Activated CD8-positive, alpha-beta memory T cell treated with anti-CD3 and anti-CD28 coated beads, Interleukin-2, amount 50 U/mL, for 4 hours (primary cell): ENCODE results near the gene B3GAT2.
"Not testable (repeated sequence)": the region's sequence is repeated elsewhere in the genome, so short reads cannot be mapped to it uniquely, and the experiment has no call there.

Source experiments
- DNase-seq: peaks from one replicate; pipeline ENCODE4 v3.0.0-alpha.2; 2020

B3GAT2 gene, protein sequence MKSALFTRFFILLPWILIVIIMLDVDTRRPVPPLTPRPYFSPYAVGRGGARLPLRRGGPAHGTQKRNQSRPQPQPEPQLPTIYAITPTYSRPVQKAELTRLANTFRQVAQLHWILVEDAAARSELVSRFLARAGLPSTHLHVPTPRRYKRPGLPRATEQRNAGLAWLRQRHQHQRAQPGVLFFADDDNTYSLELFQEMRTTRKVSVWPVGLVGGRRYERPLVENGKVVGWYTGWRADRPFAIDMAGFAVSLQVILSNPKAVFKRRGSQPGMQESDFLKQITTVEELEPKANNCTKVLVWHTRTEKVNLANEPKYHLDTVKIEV

DNA sequence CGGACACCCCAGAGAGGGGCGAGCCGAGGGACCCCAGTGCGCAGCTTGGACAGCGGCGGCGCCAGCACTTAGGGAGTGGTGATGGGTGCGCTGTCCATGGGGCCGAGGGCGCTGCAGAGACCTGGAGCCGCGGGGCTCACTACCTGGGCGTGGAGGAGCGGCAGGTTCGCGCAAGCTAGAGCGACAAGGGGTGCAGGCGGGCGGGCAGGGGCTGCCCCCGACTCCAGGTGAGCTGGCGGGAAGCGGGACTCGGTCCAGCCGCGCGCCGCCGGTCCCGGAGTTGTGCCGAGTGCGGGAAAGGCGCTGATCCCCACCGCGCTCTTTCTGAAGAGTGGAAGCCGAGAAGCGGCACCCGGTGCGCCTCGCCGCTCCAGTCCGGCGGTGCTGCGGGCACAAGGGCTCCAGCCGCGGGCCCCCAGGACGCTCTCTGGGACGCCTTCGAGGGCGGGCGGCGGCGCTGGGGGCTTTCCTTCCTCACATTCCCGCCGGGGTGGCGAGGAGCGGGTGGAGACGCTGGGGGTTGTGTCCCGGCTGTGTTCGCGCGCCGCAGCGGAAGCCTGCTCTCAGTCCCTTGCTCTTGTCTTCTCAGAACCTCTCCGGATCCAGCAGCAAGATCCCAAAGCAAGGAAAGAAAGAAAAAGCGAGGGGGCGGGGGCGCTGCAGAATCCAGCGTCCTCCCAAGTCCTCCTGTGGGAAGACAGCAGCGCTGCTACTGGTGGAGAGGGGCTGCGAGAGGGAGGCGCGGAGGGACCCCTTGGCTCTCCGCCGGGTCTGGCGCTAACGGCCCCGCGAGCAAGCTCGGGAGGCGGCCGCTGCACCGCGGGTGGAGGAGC is at the start of gene B3GAT2:
Gene B3GAT2, minus strand, starts transcription at position 610 of the 833 bp plus-strand sequence. CDS start 631 bp downstream, outside the sequence.
- DNase-seq: no peak

DNA sequence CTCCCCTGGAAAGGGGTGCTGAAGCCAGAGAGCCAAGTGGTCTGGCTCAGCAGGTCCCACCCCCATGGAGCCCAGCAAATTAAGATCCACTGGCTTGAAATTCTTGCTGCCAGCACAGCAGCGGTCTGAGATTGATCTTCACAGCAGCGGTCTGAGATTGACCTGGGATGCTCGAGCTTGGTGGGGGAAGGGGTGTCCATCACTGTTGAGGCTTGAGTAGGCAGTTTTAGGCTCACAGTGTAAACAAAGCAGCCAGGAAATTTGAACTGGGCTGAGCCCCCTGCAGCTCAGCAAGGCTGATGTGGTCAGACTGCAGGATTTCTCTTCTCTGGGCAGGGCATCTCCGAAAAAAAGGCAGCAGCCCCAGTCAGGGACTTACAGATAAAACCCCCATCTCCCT is 41.3 kb upstream of the B3GAT2 start:
- no peak for DNase-seq

DNA sequence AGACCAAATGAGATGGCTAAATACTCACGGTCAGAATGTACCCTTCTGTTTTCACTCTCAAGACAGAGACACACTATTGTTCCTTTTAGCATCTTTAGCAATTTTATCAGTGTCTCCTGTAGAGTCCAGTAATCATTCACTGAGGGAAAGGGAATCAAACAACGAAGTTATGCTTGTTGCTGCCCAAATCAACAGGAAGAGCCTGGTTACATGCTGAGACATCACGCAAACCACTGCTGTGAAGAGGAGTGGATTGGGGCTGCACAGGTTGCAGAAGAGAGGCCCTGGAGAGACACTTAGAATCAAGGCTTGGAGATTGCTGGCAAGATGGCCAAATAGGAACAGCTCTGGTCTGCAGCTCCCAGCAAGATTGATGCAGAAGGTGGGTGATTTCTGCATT is 40.5 kb upstream of the B3GAT2 start:
- no peak for DNase-seq

DNA sequence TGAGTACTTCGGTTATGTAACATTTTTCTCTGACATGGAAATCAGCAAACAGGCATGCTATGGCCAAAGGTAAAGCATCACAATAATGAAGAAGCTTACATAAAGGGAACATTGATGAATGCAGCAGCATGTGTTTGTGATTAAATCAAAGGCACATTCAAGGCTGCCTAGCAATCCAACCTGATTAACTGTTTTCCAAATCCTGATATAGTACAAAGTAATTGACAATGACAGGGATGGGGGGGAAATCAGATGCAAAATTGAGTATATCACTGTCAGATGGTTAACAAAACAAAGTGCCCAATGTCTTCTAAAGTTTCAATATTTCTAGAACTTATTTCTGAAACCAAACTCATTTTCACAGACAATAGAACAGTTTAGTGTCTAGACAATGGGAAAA is 39.2 kb upstream of the B3GAT2 start:
- no peak for DNase-seq

DNA sequence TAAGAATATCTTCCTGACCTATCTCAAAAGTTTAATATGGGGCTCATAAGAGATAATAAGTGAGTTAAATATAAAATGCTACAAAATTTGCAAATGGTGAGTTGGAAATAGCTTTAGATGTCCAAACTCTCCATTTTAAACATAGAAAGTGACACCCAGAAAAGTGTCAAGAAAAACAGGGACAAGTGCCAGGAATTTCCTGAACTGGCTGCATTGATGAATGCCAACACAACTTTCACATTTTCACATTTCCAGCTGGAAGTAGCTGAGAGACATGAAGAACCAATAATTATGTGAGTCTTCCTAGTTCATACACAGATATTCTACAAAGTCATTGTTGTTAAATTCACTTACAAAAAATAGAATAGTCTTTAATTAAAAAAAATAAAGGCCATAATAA is 38.6 kb upstream of the B3GAT2 start:
- no peak for DNase-seq

DNA sequence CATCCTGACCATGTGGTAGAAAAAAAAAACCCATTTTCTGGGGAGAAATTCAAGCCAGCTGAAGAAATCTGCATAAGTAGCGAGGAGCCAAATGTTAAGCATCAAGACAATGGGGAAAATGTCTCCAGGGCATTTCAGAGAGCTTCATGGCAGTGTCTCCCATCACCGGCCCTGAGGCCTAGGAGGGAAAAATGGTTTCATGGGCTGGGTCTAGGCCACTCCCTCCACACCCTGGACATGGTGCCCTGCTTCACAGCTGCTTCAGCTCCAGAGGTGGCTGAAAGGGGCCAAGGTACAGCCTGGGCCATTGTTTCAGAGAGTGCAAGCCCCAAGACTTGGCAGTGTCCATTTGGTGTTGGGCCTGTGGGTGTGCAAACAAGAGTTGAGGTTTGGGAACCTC is 34.4 kb upstream of the B3GAT2 start:
- DNase-seq: no peak

DNA sequence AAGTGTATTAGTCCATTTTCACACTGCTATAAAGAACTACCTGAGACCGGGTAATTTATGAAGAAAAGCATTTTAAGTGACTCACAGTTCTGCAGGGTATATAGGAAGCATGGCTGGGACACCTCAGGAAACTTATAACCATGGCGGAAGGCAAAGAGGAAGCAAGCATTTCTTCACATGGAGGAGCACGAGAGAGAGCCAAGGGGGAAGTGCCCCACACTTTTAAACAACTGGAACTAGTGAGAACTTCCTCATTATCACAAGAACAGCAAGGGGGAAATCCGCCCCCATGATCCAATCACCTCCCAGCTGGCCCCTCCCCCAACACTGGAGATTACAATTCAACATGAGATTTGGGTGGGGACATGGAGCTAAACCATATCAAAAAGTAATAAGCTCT is 28.3 kb upstream of the B3GAT2 start:
- no peak for DNase-seq

DNA sequence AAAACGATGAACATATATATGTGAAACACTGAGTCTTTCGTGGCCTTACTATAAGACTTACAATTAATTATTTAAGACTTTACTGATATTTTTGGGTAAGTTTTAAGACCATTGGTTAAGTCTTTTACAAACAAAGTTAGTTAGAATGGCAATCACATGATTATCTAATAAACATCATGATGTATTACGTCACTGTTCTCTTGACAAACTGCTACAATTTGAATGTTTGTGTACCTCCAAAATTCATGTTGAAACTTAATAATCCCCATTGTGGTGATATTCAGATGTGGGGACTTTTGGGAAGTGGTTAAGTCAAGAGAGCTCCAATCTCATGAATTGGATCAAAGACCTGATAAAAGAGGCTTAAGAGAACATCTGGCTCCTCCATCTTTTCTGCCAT is 25.9 kb upstream of the B3GAT2 start:
- DNase-seq: no peak

DNA sequence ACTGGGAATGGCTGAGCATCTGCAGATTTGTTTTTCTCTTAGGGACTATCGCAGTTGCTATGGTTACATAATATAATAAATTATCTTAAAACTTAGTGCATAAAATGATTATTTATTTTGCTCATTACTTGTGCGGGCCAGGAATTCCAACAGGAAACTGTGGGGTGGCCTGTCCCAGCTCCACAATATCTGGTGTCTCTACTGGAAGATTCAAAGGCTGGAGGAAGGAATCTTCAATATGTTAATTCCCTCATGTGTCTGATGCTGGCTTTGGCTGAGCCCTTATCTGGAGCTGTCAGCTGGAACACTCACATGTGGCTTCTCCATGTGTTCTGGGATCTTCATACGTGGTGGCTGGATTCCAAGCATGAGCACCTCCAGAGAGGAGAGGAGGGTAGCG is 23.9 kb upstream of the B3GAT2 start:
- DNase-seq: no peak

DNA sequence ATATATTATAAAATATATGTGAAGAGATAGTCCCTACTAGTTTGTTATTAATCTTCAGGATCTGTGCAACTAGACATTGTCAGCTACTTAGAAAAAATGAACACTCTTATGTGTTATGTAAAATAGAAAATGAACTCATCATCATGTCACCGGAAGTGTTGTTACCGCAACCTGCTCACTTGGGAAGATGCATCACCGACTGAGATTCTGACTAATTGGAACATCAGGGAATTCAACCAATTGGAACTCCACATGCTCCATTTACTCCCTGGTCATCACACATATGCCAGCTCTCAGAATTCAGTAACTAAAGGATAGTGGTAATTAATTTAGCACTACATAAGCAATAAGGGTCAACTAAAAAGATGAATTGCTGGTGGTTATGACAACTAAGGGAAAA is 16.7 kb upstream of the B3GAT2 start:
- DNase-seq: no peak

DNA sequence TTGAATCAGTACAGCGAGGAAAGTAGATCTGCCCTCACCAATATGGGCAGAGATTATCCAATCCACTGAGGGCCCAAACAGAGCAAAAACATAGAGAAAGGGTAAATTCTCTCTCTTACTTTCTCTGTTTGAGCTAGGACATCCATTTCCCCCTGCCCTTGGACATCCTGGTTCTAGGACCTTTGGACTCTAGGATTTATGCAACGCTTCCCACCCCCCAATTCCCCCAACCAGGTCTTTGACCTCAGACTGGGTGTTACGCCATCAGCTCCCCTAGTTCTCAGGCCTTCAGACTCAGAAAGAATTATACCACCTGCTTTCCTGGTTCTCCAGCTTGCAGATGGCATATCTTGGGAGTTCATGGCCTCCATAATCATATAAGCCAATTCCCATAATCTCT is 10.2 kb upstream of the B3GAT2 start:
- no peak for DNase-seq

DNA sequence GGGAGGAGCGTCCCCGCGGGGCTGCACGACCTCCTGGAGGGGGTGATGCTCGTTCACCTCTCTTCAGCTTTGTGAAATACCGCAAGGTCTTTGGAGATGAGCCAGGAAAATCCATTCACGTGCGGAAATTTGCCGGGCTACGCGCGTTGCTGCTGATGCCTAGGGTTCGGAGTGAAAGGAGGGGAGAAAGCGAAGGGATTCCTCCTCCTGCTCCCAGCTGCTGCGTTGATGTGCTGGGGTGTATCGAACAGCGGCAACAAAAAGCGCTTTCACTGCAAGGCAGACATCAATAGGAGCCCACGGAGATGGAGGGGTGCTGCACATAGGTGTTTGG is 391 bp upstream of the B3GAT2 start:
- DNase-seq: no peak

DNA sequence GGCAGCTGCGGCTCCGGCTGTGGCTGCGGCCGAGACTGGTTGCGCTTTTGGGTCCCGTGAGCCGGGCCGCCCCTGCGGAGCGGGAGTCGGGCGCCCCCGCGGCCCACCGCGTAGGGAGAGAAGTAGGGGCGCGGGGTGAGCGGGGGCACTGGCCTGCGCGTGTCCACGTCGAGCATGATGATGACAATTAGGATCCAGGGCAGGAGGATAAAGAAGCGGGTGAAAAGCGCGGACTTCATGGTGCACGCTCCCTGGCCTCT is 739 bp downstream of the B3GAT2 start:
- no peak for DNase-seq

DNA sequence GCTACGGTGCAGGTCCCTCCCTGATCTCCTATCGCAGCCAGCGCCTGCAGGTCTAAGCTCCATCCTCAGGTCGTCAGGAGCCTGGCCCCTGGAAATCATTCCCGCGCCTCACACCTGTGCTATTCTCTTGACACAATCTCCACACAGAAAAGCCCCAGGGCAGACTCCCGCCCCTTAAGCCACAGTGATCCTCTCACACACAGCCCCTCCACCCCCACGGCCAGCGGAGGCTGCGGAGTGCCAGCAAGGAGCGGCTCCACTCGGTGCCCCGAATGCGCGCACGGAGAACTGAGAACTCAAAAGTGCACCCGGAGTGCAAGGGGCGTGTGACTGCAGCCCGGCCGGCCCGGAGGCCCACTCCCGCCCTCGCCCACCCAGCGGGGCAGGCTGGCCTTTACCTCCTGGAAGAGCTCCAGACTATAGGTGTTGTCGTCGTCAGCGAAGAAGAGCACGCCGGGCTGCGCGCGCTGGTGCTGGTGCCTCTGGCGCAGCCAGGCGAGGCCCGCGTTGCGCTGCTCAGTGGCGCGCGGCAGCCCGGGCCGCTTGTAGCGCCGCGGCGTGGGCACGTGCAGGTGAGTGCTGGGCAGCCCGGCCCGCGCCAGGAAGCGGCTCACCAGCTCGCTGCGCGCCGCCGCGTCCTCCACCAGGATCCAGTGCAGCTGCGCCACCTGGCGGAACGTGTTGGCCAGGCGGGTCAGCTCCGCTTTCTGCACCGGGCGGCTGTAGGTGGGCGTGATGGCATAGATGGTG is 1.2 kb downstream of the B3GAT2 start:
- DNase-seq: peak; percentile 85

DNA sequence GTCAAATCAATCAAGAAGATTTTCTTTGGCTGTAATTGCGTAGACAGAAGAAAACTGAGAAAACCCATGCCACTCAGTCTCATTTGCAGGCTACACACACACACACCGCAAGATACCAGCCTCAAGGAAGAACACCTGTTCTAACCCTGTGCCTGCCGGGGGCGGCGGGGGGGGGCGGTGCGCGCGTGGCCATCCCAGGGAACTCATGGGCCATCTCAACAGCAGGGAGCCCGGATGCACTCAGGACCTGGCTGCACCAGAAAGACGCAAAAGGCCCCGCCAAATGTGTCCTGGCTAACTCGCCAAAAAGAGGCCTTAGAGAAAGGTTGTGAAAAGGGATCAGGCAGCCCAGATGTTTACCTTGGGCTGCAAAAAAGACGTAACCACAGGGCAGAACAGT is 2.1 kb downstream of the B3GAT2 start:
- DNase-seq: no peak

DNA sequence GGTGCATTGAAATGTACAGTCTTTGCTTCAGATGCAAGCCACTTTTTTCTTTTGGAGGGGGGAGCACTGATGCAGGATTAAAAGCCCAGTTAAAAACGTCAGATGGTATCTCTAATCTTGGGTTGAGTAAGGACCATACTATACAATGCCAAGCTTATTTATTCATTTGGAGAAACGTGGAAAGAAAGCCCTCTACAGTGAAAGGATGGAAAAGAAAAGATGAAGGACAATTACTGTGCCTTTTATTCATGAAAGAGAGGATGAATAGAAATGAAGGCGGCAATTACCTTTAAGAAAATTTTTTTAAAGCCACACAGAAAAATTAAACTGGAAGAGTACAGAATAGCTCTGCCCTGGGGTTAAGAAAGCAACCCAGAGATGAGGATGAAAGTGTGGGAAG is 2.7 kb downstream of the B3GAT2 start:
- DNase-seq: no peak

DNA sequence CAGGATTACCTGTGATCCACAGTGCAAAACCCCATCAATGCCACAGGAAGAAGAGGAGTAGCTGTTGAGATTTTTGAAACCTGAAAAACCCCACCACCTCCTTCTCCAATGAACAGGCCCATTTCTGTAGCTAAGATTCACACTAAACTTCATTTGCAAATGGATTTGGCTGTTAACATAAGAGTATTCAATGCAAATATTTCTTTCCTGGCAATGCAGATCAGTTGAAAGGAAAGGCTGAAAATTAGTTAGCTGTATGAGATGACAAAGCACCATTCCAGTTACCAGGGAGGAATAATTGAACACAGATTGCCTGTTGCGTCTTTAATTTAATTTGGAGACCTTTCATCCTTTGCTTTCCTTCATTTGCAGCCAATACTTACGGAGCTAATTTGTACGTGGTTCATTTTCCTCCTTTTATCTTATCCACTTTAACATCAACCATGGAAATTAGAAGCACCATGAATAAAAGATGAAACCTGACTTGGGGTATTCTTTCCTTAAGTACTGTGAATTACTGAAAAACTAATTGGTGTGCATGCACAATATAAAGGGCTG is 4.2 kb downstream of the B3GAT2 start:
- no peak for DNase-seq

DNA sequence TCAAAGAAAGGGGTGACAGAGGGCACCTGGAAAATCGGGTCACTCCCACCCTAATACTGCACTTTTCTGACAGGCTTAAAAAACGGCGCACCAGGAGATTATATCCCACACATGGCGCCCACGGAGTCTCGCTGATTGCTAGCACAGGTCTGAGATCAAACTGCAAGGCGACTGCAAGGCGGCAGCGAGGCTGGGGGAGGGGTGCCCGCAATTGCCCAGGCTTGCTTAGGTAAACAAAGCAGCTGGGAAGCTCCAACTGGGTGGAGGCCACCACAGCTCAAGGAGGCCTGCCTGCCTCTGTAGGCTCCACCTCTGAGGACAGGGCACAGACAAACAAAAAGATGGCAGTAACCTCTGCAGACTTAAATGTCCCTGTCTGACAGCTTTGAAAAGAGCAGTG is 12.5 kb downstream of the B3GAT2 start:
- DNase-seq: not testable (repeated sequence)

DNA sequence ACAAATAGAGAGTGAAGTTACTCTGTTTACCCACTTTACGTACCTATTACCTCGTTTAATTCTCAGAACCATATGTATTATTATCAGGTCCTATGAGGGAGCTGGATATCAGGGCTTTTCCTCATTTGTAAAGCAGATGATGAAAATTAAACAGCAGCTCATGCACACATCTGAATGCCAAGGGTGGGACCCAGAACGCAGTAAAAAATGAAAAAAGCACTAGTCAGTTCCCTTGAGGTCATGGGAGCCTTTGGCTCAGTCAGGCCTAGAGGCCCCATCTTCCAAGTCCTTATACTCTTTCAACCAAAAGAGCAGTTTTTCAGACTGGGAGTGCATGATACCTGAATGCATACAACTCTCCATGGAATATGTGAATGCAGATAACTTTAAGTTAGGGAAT is 23.0 kb downstream of the B3GAT2 start:
- DNase-seq: no peak

DNA sequence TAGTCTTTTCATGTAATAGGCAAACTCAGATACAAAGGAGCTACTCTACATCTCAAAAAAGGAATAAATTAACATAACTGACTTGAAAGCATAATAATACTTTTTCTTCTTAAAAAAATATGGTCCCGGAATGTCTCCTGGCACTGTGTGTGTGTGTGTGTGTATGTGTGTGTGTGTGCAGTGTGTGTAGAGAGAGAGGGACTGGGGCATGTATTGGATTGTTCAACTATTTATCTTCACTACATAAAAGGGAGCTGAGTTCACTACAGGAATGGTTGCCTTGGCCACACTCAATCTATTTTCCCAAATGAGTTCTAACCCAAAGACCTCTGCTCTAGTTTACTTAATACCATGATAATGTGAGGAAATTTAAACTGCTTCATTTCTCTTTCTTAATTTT is 51.1 kb downstream of the B3GAT2 start:
- DNase-seq: no peak

DNA sequence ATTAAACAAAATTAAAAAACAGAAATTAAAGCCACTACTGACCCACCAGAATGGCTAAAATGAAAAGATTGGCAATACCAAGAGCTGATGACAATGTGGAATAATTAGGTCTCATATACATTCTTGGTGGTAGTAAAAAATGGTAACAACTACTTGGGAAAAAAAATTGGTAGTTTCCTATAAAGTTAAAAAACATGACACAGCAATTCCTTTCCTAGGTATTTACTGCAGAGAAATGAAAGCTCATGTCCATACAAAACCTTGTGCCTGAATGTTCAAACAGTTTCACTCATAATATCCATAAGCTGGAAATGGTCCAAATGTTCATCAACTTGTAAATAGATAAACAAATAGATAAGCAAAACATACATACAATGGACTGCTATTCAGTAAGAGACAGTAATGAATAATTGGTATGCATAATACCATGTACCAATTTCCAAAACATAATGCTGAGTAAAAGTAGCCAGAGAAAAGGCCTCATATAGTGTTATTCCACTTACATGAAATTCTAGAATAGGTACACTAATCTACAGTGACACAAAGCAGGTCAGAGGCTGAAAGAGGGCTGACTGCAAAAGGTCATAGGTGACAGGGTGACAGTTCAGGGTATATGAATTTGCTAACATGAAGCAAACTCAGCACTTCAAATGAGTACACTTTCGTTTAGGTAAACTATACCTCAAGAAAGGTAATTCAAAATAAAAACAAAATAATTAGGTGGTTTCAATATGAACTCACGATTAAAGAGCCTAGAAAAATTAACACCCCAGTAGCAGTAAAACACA is 53.0 kb downstream of the B3GAT2 start:
- DNase-seq: no peak

DNA sequence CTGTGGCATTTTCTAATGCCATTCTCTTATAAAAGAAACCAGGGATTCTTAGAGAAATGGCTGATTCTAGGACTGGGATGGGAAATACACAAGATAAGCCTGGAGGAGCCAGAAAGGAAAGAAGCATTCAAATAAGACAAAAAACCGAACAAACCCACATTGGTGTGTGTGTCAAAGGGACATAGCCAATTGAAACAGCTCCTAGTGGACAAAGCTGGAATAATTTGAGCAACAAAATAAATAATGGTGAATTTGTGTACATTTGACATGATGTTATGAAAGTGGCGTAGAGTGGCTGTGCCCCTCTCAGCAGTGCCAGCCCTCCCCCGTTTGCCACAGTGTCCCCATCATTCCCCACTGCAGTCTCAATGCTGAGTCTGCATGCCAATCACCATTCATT is 55.5 kb downstream of the B3GAT2 start:
- DNase-seq: no peak

DNA sequence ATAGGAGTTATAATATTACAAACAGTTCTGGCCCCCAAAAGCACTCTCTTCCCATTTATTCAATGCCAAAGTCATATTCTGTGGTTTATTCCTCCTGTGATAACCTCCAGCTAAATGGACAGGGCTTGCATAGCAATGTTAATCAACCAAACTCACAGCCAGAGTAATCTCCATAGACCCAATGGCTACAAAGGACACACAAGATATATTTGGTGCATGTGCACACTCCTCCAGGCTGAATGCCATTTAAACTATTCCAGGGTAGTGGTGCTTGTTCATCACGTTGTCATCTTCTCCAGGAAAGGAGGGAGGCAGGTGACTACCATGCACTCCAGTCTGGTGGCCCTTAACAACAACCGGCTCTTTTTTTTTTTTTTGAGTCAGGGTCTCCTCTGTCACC is 56.8 kb downstream of the B3GAT2 start:
- DNase-seq: no peak
